Pulmonary artery endothelial cell (primary cell): ENCODE measurements around the gene ISG20. TPM values are rescaled to one million over a fixed set of nuclear protein-coding genes. Genes with fewer than 3 reads are reported as not detected.
"Not testable (repeated sequence)": the region's sequence is repeated elsewhere in the genome, so short reads cannot be mapped to it uniquely, and the experiment has no call there.

ENCODE experiments used
- DNase-seq: peaks from one replicate; pipeline ENCODE4 v3.0.0-alpha.2; 2011; ENCODE audit warnings: low read depth, low spot score
- total RNA-seq: library from RNA; depleted of rRNA; stranded (reverse); fragments of >200 nt; gene quantifications from 2 replicates; pipeline ENCODE4 v1.2.3, GENCODE V29; 2014

Gene ISG20
- total RNA-seq, 1 donor from 2014 or later = 44.4 TPM

DNA sequence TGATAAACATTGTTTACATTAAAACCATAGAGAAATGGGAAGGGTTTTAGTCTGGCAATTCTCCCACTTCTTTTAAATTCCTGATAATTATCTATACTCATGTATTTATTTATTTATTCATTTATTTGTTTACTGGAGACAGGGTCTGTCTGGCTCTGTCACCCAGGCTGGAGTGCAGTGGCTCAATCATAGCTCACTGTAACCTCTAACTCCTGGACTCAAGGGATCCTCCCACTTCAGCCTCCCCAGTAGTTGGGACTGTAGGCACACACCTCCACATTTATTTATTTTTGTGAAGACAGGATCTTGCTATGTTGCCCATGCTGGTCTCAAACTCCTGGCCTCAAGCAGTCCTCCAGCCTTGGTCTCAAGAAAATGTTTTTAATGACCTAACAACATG, 20.1 kb upstream of the ISG20 start:
- no peak for DNase-seq

DNA sequence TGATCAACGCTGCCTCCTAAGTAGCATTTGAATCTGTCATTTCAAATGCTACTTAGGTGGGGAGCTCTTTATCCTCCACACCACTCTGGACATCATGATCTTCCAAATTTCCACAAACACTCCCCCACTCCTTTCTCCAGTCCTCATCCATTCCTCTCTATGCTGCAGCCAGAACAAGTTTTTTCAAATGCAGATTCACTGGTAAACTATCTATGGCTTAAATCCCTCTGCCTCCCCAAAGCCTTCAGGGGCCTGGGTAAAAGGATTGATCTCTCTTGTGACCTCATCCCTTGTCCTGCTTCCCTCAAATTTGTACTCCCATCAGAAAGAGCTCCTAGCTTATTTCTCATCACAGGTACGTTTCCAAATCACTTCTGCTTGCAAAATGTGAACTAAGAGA, 19.0 kb upstream of the ISG20 start:
- DNase-seq = no peak

DNA sequence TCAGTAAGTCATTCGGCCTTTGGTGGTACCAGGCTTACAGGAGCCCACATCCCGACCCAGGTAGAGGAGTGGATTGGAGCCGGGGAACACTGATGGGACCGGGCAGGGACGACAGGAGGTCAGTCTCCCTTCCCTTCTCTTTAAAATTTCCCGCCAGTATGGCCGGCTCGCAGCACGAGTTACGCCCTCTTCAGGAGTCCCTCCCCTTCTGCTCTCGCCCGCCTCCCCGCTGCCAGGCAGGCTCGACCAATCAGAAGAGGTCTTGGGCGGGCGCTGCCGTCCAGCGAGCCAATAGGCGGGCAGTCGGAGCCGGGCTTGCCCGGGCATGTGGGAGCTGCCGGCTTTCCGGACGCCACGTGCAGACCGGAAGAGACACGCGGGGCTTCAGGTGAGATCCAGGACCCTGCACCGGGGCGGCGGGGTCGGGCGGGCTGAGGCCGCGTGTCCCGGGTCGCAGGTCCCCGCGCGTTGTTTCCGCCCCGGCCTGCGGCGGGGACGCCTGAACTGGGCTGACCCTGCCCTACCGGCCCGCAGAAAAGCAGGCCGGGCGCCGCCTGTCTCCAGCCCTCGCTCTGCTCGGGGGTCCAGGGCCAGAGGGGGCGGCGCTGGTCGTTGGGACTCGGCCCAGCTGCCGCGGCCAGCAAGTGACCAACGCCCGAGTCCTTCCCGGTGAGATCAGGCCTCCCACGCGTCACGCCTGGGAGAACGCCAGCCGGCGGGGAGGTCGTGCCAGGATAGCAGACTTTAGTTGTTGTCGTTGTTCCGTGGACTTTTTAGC, 17.6 kb upstream of the ISG20 start, which contains the start of gene AEN:
Gene AEN (plus strand): TSS at position 346 of the 778 bp plus-strand sequence. CDS start 4,870 bp downstream, outside the sequence.
- DNase-seq = peak; percentile 88

DNA sequence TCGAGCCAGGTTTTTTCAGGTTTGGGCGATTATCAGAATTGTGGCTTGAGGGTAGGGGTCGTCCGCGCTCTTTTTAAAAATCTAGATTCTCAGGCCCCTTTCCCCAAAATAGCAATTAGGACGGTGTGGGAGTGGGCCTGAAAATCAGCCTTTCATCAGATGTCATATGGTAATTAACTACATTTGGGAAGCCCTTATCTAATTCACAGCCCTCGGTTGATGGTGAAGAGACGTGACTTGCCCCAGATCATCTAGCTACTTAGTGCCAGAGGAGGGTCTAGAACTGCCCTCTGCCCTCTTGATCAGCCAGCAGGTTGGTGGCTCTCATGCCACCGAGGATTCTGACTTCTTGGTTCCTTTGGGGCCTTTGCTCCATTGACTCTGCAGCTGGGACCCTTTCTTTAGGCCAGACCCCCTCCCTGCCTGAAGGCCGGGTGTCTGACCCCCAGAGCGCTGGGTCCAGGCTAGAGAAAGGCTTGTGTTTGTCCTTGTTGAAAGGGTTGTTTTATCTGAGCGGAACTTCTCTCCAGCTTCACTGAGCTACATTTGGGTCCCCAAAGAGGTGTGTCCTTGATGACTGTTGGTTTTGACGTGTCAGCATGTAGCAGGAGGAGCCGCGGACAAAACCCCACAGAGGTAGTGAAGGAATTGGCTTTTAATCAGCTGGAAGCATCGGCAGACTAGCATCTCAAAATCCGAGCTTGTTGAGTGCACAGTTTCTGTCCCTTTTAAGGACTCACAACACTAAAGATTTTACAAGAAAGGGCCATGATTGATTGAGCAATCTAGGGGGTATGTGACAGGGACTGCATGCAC, 16.8 kb upstream of the ISG20 start:
- no peak for DNase-seq

DNA sequence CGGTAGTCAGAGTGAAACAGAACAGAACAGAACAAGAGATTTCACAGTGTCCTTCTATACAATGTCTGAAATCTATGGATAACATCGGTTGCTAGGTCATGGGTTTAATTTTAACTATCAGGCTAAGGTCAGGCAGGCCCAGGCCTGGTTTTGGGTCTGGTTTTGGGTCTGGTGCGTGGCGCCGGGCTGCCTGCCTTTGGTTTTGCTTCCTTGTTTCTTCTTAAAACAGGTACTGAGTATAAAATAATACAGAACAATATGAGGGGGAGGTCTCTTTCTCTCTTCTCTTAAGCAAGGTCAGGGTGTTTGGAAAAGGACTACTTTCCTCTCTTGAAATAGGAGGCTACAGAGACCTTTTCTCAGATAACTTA, 16.2 kb upstream of the ISG20 start:
- DNase-seq = no peak

DNA sequence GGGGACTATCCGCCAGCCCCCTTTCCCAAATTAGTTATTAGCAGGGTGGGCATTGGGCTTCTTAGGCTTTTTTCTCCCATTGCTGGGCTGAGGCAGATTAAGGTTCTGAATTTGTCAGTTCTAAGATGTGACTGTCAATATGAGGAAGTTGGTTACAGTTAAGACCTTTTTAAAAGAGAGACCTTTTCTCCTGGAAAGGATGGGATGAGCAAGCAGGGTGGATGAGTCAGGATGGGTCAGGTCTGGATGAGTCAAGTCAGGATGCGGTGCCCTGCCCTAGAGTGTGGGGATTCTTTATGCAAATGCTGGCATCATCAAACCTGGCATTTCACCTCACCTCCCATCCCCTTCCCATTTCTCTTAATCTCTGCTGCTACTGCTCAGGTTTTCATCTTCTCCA, 15.8 kb upstream of the ISG20 start:
- no peak for DNase-seq

DNA sequence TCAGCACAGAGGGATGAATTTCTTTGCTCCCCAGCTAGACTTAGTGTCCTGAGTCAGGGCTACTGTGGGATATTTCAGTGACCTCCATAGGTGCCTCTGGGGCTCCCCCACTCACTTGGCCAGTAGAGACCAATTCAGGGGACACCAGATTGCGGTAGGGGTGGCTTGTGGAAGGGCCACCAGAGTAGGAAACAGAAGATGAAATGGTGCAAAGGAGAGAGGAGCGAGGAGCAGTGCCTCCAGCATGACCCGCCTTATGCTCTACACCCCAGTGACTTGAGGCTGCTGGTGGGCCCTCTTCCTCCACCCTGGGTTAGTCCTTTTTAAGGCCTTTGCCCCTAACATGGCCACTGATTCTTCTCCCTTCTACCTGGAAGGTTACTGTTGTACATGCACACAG, 15.2 kb upstream of the ISG20 start:
- no peak for DNase-seq

DNA sequence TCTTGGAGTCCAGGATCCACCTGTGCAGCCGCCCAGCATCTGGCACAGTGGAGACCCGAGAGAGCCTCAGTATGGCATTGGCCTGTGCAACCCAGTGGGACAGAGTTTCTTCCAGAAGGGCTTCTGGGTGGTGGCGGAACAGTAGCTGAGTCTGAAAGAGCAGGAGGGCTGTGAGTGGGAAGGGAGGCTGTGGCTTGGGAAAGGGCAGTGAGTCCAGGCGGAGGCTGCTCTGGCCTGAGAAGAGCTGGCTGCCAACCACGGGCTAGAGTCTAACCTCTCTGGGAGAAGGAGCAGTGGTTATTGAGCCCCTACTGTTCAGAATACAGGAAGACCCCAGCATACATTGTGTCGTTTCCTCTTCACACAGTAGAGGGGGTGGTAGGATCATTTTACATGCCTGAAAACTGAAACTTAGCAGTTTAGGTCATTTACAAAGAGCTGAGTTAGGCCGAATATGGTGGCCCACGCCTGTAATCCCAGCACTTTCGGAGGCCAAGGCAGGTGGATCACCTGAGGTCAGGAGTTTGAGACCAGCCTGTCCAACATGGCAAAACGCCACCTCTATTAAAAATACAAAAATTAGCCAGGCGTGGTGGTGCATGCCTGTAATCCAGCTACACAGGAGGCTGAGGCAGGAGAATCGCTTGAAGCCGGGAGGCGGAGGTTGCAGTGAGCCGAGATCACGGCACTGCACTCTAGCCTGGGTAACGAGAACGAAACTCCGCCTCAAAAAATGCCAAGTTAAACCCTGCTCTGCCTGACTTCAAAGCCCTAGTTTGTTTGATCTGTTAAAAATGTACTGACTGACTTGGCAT, 14.5 kb upstream of the ISG20 start:
- no peak for DNase-seq

DNA sequence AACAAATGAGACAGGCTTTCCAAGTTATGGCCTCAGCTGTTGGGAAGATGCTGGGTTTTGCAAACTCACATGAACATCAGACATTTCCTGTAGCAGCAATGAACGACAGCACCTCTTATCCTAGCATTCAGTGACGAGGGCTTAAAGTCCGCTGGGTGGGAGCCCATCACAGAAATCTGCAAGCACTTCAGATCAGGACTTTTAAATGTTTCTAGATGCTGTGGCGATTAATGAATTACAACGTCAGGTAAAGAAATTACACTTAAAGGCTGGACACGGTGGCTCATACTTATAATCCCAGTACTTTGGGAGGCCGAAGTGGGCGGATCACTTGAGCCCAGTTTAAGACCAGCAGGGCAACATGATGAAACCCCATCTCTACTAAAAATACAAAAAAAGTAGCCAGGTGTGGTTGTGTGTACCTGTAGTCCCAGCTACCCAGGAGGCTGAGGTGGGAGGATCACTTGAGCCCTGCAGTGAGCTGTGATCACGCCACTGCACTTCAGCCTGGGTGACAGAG, 13.8 kb upstream of the ISG20 start:
- DNase-seq = no peak

DNA sequence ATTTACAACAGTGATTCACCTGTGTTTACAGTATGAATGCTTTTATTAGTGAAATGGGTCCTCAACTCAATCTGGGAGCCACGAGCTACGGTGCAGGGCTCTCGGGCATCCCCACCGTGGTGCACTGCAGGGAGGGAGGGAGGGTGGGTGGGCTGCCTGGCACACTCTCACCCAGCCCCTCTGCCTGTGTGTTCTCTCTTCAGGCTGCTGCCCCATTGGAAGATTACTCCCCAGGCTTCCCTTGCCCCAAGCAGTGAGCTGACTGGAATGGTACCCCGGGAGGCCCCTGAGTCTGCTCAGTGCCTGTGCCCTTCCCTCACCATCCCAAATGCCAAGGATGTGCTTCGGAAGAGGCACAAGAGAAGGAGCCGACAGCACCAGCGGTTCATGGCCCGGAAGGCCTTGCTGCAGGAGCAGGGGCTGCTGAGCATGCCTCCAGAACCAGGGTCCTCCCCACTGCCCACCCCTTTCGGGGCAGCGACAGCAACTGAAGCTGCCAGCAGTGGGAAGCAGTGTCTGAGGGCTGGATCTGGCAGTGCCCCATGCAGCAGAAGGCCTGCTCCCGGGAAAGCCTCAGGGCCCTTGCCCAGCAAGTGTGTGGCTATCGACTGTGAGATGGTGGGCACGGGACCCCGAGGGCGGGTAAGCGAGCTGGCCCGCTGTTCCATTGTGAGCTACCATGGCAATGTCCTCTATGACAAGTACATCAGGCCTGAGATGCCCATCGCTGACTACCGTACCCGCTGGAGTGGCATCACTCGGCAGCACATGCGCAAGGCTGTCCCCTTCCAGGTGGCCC, 12.7 kb upstream of the ISG20 start:
- DNase-seq = no peak

DNA sequence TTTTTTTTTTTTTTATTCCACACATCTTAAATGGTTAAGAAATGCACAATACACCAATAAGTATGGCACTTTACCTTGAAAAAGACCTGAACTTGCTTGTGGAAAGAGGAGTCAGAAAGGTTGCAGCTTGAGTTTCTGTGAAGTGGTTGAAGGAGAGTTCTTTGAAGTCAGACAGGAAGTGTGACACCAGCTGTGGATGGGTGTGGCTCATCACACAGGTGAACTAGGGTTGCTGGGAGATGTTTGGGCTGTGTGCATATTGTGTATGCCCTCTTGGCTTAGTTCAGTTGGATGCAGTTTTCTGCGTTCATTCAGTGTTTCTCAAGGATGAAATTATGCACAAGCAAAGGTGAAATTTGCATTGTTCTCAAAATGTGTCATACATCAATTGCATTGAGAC, 11.4 kb upstream of the ISG20 start:
- no peak for DNase-seq

DNA sequence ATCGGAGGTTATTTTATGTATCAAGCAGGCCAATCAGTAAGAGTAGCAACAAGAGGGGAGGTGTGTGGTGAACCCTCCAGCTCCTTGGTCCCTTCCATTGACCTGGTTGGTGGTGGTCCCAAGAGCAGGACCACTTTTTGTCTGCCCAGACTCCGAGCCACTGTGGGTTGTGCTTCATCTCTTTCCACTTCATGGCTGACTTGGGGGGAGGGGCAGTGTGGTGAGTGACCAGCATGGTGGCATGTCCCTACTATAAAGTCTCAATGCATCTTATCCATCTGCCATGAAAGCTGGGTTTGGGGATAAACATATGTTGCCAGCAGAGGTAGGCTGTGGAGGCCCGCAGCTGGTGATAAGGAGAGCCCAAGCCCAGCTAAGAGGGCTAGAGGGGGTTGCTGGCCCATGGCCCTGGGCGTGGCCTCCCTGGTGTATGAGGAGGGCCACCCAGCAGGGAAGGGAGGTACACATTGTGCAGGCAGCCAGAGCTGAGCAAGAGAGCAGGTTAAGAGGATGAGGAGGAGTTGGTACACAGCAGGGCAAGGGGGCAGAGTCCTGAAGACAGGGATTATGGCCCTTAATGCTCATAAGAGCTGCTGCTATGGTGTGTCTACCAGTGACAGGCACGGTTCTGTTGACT, 10.7 kb upstream of the ISG20 start:
- DNase-seq = no peak

DNA sequence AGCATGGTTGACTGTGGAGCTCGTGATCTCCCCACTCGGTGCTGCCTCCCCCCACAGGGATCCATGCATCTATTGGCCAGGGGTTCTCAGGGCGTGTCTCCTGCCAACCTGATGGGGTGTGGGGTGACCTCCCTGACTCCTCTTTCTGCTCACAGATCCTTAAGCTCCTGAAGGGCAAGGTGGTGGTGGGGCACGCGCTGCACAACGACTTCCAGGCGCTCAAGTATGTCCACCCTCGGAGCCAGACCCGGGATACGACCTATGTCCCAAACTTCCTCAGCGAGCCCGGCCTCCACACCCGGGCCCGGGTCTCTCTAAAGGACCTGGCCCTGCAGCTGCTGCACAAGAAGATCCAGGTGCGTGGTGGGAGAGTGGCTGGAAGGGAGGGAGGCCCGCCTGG, 9.7 kb upstream of the ISG20 start:
- DNase-seq = no peak

DNA sequence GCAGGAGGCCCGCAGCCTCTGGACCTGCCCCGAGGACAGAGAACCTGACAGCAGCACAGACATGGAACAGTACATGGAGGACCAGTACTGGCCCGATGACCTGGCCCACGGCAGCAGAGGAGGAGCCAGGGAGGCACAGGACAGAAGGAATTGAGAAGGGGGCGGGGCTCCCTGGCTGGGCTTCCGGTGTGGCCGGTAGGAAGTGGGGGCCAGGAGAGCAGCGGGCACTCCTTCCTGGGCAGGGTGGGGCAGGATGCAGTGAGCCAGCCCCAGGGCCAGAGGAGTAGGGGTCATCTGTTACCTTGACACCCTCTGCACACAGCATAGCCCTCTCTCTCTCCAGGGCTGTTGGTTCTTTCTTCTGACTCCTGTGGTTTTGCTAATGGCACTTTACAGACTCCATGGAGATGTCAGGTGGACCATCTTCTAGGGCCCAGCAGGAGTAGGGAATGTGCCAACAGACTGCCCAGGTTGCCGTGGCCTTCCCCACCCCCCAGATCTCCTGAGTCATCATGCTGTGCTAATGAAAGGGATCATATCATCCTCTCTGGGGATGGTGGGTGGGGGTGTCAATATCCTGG, 8.6 kb upstream of the ISG20 start:
- no peak for DNase-seq

DNA sequence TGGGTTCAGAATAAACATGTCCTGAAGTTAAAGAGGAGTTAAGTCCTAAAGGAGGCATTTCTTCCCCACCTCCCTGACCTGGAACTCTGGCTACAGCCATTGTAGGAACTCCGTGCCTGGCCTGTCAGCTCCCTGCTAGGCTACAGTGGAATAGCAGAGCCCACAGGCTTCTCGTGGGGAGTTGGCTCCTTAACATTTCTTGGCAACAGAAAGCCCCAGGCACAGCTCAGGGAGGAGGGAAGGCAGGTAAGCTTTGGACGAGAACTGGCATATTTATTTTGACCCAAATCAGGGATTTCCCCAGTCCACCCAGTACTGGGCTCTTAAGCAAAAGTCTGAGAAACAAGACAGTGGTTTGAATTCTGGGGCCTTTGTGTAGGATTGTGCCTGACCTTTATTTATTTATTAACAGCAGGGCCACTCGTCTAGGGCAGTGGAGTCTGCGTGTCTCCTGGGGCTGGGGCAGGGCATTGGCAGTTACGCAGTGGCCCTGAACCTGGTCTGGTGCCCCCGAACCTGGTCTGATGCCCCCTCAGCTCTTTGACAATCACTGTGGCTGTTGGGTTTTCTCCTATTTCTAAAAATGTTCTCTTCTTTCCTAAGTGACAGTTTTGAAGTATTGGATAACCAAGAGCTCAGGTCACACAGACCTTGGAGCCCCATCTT, 7.9 kb upstream of the ISG20 start:
- DNase-seq = no peak

DNA sequence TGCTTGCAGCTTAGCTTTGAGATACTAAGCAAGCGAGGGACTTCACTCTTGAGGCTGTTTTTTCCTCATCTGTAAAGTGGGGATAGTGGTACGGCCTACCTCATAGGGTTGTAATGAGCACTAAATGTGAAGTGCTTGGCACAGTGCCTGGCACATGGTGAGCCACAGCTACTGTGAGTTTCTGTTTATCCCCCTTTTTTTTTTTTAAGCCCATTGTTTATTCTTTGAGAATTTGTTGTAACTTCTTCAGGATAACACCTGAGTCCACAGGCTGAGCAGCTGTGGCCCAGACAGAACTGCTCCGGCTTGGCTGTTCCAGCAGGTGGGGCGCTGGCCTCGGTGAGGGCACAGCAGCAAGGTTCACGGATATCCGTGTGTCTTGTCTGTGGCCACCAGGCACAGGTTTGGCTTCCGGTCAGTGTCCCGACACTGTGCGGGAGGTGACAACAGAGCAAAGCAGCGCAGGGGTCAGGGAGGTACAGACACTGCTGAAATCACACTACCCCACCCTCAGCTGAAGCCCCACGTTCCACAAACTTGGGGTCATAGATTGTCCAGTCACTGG, 7.3 kb upstream of the ISG20 start:
- DNase-seq = no peak

DNA sequence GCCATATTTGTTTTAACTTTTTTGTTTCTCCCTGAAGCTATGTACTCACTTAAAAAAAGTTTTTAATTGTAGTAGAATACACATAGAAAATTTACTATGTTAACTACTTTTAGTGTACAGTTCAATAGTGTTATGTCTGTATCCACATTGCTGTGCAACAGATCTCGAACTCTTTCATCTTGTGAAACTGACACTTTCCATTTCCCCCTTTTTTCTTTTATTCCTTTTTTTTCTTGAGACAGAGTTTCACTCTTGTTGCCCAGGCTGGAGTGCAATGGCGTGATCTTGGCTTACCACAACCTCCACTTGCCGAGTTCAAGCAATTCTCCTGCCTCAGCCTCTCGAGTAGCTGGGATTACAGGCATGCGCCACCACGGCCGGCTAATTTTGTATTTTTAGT, 6.0 kb upstream of the ISG20 start:
- DNase-seq = not testable (repeated sequence)

DNA sequence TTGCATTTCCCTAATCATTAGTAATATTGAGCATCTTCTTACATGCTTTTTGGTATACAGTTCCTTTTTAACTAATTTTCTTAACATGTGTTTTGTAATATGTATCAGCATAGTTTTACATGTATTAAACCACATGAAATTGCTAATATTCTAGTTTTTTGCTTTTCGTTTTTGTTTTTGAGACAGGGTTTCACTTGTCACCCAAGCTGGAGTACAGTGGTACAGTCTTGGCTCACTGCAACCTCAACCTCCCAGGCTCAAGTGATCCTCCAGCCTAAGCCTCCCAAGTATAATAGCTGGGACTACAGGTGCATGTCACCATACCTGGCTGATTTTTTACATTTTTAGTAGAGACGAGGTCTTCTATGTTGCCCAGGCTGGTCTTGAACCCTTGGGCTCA, 4.4 kb upstream of the ISG20 start:
- DNase-seq = no peak

DNA sequence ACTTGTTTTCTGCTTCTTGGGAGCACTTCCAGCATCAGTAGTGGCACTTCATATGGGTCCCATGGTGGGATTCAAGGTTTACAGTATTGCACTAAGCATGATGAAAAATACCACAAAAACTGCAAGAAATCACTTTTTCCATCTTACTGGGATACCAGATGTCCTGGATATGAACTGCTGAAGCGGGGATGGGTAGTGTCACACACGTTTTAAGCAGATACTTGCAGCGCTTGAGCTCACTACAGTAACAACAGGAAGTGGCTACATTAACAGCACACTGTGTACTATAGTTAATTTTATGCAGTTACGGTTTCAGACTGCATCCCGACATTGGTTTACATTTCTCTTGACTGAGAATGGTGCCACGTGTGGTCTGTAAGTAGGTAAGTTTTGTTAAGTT, 3.5 kb upstream of the ISG20 start:
- no peak for DNase-seq
